NOMO-1 (cell line): ENCODE data around the gene LRP1B.
A peak's percentile ranks its signal among the peaks of the same experiment; 100 is the strongest.

Source experiments
- DNase-seq, 2 experiments: peaks; one replicate each; lab custom pipeline; 2025; ENCODE audit not compliant: unreplicated experiment in 2 of 2; lab: John Stamatoyannopoulos, UW

LRP1B gene

GRCh38 chr2:142131010-142131669 is at the start of gene LRP1B:
LRP1B (minus strand) TSS chr2:142131016; CDS start chr2:142130729, 287 bp downstream.
- DNase-seq = peak in 1 of 2 experiments; percentile 11

- DNase-seq = no peak
Measured at GRCh38 chr2:142179686-142180085, 48.9 kb upstream of the LRP1B start.

GRCh38 chr2:142178604-142179003 is 47.8 kb upstream of the LRP1B start:
- DNase-seq = no peak

GRCh38 chr2:142176941-142177340 is 46.1 kb upstream of the LRP1B start:
- DNase-seq = no peak

GRCh38 chr2:142175813-142176338 is 45.1 kb upstream of the LRP1B start:
- no peak for DNase-seq

- no peak for DNase-seq
Measured at GRCh38 chr2:142174176-142174575, 43.4 kb upstream of the LRP1B start.

- DNase-seq = no peak
Measured at GRCh38 chr2:142170847-142171246, 40.0 kb upstream of the LRP1B start.

- DNase-seq = peak in 1 of 2 experiments; percentile 3
Measured at GRCh38 chr2:142165790-142166189, 35.0 kb upstream of the LRP1B start.

- DNase-seq = no peak
Measured at GRCh38 chr2:142153601-142154000, 22.8 kb upstream of the LRP1B start.

- DNase-seq = no peak
Measured at GRCh38 chr2:142150453-142150852, 19.6 kb upstream of the LRP1B start.

- no peak for DNase-seq
Measured at GRCh38 chr2:142144547-142144946, 13.7 kb upstream of the LRP1B start.

- no peak for DNase-seq
Measured at GRCh38 chr2:142142595-142142994, 11.8 kb upstream of the LRP1B start.

GRCh38 chr2:142140434-142140845 is 9.6 kb upstream of the LRP1B start:
- peak in 1 of 2 experiments; percentile 32 for DNase-seq

- no peak for DNase-seq
Measured at GRCh38 chr2:142139384-142139783, 8.6 kb upstream of the LRP1B start.

GRCh38 chr2:142136571-142136970 is 5.8 kb upstream of the LRP1B start:
- DNase-seq = no peak

GRCh38 chr2:142134911-142135310 is 4.1 kb upstream of the LRP1B start:
- DNase-seq = no peak

- DNase-seq = no peak
Measured at GRCh38 chr2:142130111-142131009, 456 bp downstream of the LRP1B start.

GRCh38 chr2:142128105-142128504 is 2.7 kb downstream of the LRP1B start:
- DNase-seq = no peak

GRCh38 chr2:142127248-142127647 is 3.6 kb downstream of the LRP1B start:
- DNase-seq = no peak

GRCh38 chr2:142124706-142125105 is 6.1 kb downstream of the LRP1B start:
- no peak for DNase-seq

GRCh38 chr2:142119347-142119746 is 11.5 kb downstream of the LRP1B start:
- DNase-seq = no peak

GRCh38 chr2:142112757-142113221 is 18.0 kb downstream of the LRP1B start:
- no peak for DNase-seq
